NOMO-1 treated with DMSO at 0.1 percent for 48 hours (cell line): ENCODE data around the gene RPAIN.

Source experiments
- DNase-seq: peaks from one replicate; lab custom pipeline; 2025; ENCODE audit not compliant: unreplicated experiment; lab: John Stamatoyannopoulos, UW

The RPAIN gene

GRCh38 chr17:5419959-5420653 lies at the start of gene RPAIN:
TSS of gene RPAIN (plus strand) at chr17:5420182. CDS start at chr17:5420211, 29 bp downstream.
- DNase-seq: peak; percentile 91

GRCh38 chr17:5370411-5370810 lies 49.6 kb upstream of the RPAIN start:
- DNase-seq: no peak

GRCh38 chr17:5373112-5373511 lies 46.9 kb upstream of the RPAIN start:
- no peak for DNase-seq

GRCh38 chr17:5378566-5379207 lies 41.3 kb upstream of the RPAIN start:
- DNase-seq: no peak

- DNase-seq: no peak
Observed at GRCh38 chr17:5379351-5380107, 40.5 kb upstream of the RPAIN start.

- DNase-seq: no peak
Observed at GRCh38 chr17:5380491-5381135, 39.4 kb upstream of the RPAIN start.

GRCh38 chr17:5381542-5381941 lies 38.4 kb upstream of the RPAIN start:
- DNase-seq: no peak

- DNase-seq: no peak
Observed at GRCh38 chr17:5391678-5392077, 28.3 kb upstream of the RPAIN start.

GRCh38 chr17:5396612-5397011 lies 23.4 kb upstream of the RPAIN start:
- DNase-seq: no peak

GRCh38 chr17:5399767-5400166 lies 20.2 kb upstream of the RPAIN start:
- no peak for DNase-seq

- no peak for DNase-seq
Observed at GRCh38 chr17:5405400-5405799, 14.6 kb upstream of the RPAIN start.

GRCh38 chr17:5408186-5408585 lies 11.8 kb upstream of the RPAIN start:
- DNase-seq: no peak

GRCh38 chr17:5410594-5411272 lies 9.2 kb upstream of the RPAIN start:
- no peak for DNase-seq

- peak; percentile 88 for DNase-seq
Observed at GRCh38 chr17:5413682-5414081, 6.3 kb upstream of the RPAIN start.

- DNase-seq: no peak
Observed at GRCh38 chr17:5416901-5417300, 3.1 kb upstream of the RPAIN start.

GRCh38 chr17:5418858-5419355 lies 1.1 kb upstream of the RPAIN start:
- DNase-seq: peak; percentile 90

- DNase-seq: peak; percentile 97
Observed at GRCh38 chr17:5419356-5419958, 525 bp upstream of the RPAIN start, which contains the start of gene NUP88. TSS of gene NUP88 (minus strand) at chr17:5419662. CDS start at chr17:5419650, 12 bp downstream.

GRCh38 chr17:5422505-5422904 lies 2.5 kb downstream of the RPAIN start:
- no peak for DNase-seq

GRCh38 chr17:5424909-5425308 lies 4.9 kb downstream of the RPAIN start:
- DNase-seq: no peak

GRCh38 chr17:5425826-5426225 lies 5.8 kb downstream of the RPAIN start:
- DNase-seq: no peak
